ENCODE results near the gene SAPCD1.

The SAPCD1 gene

DNA sequence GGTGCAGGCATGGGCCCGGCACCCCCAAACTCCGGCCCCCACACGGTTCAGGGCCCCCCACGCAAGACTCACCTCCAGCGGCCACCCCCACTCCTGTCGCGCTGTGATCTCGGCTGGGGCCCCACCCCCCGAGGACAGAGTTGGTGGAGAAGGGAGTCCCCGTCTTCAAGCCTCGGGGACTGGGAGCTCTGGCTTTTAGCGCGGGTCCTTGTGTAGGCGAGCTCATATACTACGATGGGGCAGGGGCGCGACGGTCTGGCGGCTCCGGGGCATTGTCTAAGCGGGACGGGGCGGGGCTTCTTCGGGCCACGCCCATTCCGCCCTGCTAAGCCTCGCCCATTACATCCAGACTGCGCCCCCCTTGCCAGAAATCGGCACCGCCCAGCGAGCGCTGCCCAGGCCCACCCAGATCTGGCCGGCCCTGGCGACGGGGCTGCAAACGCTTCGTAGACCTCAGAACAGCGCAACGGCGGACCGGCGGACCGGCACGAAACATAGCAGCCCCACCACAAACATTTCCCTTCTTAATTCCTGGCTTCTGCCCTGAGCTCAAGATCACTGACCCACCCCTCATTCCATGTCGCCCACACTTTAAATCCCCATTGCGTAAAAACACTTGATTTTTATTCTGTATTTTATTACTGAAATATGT lies 32.4 kb upstream of the SAPCD1 start:
- DNase-seq: no peak

DNA sequence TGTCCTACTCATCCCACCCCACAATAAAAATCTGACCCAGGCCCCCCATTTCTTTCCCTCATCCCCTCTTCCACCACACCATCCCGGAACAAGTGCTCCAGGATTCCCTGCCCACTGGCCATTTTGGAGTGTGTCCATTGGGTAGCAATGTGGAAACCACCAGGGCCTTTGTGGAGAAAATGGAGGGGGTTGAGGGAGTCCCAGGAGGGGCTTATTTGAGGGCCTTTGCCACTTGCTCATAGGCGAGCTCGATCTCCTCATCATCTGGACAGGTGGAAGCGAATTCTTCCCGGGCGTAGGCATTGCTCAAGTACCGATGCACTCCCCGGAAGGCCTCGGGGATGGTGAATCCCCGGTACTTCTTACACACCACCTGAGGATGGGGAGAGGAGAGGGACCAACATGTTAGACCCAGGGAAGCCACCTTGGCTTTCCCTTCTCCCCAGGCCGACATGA lies 31.8 kb upstream of the SAPCD1 start:
- no peak for DNase-seq

DNA sequence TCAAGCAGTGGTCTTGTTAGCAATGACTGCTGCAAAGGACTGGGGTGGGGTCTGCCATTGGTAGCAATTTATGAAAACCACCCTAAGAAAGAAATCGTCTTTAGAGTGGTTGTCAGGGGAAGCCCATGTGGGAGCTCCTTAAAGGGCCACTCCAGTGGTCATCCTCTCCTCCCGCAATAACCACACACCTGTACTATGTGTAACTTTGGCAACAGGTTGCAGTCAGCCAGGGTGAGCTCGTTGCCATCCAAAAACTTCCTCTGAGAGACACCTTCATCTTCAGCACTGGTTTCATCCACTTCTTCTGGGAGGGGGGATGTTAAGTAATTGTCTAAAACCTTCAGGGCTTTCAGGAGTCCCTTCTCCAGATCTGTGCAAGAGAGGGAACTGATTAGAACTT lies 30.4 kb upstream of the SAPCD1 start:
- DNase-seq: no peak

DNA sequence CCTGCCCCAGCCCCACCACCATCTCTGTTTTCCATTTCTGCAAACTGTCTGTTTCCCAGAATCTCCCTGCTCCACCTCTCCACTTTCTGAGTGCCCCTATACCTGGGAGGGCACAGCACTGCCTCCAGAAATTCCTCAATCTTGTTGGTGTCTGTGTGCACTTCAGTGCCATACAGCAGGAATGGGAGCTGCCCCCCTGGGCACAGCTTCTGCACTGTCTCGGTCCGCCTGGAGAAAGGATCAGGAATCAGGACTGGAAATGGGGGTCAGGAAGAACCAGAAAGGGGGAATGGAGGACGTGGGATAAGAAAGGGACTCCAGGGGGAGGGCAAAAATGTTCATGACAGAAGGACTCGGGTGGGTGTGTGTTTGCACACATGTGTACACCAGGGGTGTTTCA lies 28.7 kb upstream of the SAPCD1 start:
- DNase-seq: no peak

DNA sequence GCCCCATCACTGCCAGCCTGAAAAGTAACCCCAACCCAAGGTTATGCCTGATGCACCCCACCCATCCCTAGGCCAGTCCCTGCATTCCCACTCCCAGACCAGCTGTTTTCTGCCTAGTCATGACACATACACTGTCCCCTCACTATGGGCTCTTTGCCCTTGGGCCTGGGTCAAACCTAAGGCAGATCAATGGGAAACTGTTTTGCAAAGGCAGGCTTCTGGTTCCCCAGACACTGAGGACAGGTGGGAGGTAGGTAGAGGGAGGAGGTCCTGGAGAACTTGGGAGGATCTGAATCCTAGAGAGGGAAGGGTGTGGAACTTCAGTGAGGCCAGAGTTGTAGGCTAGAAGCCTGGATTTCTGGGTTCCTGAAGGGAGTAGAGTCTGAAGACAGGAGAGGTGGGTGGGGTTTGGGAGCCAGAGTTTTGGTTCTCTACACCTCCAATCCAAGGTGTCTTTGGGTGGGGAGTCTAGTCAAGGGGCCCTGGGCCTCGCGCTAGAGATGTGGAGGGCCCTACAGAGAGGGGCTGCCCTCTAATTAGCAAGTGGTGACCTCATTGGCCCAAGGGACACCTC lies 28.1 kb upstream of the SAPCD1 start:
- DNase-seq: no peak

DNA sequence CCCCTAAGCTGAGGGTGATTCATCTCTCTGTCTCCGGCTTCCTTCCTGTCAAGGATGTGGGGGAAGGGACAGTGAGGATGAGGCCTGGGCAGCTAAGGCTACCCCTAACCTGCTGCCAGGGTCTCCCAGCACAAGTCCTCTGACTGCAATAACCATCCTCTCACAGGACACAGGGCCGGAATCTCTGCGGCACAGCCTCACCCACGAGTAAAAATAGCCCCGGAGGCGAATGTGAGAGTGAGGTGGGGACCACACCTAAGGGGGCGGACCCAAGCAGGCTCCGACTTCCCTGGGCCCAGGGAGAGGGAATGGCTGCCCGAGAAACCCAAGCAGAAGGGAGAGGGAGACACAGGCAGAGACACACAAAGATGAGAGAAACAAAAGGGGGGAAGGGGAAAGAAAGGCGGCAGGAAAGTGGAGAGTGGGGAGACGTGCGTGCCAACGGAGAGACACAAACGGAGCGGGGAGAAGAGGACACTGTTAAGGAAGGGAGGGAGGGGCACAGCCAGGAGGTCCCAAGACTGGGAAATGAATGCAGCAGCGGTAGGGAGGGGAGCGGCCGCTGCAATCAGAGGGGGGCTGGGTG lies 27.5 kb upstream of the SAPCD1 start:
- DNase-seq: no peak

DNA sequence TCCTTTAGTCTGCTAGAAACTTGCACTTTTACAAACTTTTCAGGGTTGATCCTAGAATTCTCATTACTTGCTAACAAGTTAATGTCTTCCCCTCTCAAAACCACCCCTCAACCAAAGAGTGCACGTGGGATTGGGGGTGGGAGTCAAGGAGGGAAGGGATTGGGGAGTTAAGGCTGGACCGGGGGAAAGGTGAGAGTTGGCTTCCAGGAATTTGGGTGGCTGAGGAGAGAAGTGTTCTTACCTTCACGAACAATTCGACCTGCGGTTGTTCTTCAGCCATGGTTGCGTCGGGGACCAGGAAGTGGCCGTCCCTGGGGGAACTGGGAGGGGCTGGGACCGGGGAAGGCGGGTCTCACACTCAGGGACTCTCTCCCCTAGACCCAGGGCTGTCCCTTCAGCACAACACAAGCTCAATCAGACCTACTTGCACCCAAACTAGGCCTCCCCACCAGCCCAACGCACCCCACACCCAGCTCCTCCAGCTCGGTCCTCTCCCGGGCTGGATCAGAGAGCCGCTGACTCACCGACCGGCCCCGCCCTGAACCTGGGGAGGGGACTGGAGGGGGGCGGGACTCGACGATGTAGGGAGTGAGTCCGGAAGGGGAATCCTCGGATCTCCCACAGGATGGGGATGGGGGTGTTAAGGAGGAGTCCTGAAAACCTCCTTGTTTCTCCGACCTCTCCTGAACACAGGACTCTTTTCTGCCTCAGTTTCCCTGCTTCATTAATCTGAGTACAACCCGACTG lies 26.3 kb upstream of the SAPCD1 start, which contains the start of gene CLIC1:
TSS of gene CLIC1 (minus strand) at position 510 of the 747 bp plus-strand sequence. CDS start at position 280, 230 bp downstream.
- DNase-seq: peak; percentile 84 to 87

DNA sequence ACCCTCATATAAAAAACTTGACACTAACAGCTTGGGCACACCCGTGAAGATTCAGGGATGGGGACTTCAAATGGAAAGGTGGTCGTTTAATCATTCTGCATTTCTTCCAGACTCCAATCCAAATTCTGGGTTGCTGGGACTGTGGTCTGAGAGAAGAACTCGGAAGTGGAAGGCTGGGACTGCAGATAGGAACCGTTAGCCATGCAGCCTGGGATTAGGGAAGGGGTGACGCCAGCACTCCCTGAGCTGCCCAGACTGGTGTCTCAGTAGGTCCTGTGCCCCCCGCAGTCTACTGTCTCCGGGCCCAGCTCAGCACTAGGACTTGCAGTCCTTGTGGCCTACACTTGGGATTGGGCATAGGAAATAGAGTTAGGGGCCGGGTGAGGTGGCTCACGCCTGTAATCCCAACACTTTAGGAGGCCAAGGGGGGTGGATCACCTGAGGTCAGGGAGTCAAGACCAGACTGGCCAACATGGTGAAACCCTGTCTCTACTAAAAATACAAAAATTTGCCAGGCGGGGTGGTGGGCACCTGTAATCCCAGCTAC lies 25.6 kb upstream of the SAPCD1 start:
- no peak for DNase-seq

DNA sequence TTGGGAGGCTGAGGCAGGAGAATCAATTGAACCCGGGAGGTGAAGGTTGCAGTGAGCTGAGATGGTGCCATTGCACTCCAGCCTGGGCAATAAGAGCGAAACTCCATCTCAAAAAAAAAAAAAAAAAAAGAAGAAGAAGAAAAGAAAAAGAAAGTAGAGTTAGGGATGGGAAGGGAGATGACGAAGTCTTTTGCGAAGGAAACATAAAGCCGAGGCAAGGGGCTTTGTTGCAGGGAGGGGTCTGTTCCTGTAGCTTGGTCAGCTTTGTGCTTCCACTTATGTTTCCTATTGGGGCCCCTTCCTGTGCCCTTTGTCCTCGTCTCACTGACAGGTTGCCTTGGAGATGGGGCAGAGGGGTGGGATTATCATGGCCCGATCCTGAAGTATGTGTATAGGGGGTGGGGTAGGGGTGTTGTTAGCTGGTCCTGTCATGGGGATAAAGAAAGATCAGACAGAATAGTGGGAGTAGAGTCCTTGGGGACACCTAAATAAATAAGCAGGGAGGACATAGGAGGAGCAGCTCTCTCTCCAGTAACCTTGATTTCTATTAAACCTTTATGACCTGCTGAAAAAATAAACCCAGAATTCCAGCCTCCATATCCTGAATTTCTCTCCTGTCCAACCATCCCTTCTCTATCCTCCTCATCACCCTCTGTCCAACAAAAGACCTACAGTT lies 25.0 kb upstream of the SAPCD1 start:
- no peak for DNase-seq

DNA sequence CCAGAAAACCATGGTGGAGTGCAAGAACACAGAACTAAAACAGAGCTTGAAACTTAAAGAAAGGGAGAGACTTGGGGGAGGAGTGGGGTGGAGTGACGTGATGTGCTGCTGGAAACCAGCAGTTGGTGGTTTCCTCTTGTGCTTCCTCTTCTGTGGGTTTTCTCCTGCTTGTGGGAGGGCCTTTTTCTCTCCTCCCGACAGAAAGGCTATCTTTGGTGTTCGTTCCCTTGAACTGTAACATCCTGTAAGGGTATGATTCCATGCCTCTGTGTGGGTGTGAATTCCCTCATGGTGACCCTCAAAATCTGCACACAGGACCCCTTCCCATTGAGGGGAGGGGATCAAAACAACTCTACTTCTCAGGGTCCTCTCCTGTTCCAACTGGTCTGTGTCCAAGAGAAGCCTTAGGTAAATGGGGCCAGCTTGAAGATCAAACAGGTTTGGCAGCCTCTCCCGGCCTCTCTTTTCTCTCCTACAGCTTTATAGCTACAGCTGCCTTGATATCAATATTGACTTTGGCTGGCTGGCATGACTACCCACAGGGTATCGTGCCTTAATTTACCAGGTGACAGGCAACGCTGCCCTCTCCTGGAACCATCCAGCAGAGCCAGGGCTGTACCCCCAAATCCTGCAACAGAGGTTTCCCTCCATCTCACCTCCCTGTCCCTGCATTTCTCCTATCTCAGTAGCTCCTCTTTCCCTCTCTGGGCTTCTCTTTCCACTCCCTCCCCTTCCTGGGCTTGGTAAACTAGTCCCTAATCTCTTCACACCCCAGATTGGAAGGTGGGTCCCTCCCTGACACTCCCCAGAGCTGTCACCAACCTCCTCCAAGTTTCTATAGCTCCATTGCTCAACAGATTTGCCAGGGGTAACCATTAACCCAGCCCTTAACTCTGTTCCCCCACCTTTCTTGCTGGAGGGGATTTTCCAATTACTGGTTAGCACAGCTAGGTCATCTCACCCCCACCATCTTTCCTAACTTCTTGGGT lies 24.2 kb upstream of the SAPCD1 start:
- DNase-seq: peak; percentile 68 to 82

DNA sequence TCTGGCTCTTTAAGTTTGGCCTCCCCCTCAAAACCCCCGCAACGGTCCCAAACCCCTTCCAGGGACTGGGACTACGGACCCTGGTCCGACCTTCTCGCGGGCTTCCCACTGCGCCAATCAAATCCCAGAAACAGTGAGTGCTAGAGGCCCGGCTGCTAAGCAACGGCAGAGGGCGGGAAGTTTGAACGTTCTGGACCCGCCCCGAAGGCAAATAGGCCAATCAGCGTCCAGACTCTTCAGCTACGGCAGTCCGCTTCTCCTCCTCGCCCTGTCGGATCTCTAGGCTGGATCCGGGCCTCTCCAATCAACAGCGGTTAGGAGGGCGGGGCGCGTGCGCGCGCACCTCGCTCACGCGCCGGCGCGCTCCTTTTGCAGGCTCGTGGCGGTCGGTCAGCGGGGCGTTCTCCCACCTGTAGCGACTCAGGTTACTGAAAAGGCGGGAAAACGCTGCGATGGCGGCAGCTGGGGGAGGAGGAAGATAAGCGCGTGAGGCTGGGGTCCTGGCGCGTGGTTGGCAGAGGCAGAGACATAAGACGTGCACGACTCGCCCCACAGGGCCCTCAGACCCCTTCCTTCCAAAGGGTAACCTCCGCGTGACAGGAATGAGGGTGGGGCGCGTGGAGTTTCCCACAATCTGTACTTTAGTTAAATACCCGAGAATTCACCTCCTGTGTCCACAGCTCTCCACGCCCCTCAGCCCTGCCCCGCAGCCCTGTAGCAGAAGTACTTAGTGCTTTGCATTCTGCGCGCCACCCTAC lies 22.6 kb upstream of the SAPCD1 start, which contains the start of gene MSH5:
TSS of gene MSH5 (plus strand) at position 367 of the 758 bp plus-strand sequence. CDS start 462 bp downstream, outside the sequence.
- peak; percentile 98 to 99 for DNase-seq

DNA sequence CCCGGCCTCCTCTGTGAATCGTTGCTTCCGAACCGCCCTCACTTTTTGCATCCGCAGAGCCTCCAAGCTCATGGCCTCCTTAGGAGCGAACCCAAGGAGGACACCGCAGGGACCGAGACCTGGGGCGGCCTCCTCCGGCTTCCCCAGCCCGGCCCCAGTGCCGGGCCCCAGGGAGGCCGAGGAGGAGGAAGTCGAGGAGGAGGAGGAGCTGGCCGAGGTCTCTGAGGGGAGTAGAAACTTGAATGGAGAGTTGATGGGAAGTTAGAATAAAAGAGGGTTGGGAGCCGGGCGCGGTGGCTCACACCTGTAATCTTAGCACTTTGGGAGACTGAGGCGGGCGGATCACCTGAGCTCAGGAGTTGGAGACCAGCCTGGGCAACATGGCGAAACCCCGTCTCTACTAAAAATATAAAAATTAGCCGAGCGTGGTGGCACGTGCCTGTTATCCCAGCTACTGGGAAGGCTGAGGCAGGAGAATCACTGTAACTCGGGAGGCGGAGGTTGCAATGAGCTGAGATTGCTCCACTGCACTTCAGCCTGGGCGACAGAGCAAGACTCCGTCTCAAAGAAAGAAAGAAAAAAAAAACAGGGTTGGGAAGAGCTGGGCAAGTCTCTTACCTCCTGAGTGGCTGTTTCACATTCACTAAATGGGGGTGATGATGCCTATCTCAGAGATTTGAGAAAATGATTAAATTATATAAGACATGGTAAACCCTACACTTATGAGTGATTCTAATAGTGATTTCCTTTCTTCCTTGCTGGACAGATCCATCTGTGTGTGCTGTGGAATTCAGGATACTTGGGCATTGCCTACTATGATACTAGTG lies 21.8 kb upstream of the SAPCD1 start:
- DNase-seq: no peak

DNA sequence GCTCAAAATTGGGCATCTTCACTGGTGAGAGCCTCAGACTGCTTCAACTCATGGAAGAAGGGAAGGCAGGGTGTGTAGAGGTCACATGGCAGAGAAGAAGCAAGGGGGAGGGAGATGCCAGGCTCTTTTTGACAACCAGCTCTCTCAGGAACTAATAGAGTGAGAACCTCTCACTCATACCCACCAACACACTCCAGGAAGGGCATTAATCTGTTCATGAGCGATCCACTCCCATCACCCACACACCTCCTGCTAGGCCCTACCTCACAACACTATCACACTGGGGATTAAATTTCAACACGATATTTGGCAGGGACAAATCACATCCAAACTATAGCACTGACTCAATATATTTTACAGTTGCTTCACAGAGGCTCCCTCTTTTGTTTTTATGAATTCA lies 20.6 kb upstream of the SAPCD1 start:
- no peak for DNase-seq

DNA sequence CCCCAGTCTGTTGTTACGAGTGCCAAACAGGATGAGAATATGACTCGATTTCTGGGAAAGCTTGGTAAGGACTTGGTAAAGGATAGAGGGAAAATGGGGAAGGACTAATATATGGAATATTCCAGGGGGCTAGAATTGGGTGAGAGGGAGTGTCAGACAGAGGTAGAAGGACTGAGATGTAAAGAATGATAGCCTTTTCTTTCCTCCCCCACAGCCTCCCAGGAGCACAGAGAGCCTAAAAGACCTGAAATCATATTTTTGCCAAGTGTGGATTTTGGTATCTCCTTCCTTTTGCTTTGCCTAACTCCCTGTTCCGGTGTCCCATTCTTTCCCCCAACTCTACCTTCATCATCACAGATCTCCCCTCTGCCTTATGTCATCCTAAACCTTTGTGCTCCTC lies 19.6 kb upstream of the SAPCD1 start:
- DNase-seq: no peak

DNA sequence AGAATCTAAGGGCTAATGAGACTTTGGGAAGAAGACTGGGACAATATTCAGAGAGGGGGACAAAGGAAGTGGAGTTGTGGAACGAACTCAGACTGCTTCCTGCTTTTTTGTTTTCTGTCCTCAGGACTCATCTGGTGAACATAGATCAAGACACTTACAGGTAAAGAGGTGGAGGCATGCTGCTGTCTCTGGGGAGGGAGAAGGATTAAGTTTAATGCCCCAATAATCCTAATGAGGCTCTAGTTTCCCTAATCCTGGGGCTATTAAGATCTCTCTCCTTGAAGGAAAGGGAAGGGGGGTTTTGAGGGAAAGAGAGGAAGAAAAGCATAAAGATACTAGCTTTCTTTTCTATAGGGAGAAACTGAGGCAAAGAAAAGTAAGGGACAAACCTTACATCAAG lies 18.0 kb upstream of the SAPCD1 start:
- no peak for DNase-seq

DNA sequence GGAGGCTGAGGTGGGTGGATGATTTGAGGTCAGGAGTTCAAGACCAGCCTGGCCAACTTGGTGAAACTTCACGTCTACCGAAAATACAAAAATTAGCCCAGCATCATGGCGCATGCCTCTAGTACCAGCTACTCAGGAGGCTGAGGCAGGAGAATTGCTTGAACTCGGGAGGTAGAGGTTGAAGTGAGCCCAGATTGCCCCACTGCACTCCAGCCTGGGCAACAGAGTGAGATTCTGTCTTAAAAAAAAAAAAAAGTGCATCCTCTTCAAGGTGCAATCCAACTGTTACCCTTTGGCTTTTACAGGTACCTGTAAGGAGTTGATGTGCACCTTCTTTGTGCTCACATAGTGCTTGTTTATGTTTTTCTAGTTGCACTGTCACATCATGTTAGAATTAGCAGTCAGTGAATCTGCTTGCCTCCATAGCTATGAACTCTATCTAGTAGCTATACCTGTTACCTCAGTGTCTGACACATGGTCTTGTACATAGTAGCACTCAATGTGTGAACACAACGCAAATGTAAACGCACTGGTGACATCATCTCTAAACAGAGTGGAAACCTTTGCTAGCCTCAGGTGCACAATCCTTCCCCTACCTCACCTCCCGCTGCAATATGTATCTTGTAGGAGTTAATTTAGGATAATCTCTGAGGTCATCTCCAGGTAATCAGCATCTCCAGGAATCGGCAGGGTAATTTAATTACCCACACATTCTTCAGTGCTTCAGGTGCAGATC lies 13.0 kb upstream of the SAPCD1 start:
- no peak for DNase-seq

DNA sequence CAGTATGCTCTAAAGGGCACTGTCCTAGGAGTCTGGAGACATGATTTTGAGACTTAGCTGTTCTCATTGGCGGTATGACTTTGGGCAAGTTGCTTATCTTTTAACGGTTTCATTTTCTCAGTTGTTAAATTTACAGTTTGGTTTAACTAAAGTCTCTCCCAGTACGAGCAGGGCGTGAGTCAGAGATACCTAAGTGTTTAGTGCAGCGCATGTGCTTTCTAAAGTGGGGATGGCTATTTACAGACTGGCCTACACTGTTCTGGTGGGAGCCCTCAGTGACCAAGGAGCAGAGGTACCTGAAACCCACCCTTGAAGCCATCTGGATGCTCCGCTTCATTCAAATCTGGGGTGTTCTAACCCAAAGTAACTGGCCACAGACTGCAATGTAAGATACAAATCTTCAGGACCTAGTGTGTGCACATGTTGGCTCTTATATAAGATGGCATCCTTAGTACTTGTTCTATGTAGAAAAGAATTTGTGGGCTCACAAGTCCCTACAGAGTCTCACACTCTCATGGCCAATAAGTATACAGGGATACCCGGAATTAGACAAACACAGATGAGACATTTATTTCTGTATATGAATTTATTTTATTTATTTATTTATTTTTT lies 11.9 kb upstream of the SAPCD1 start:
- no peak for DNase-seq

DNA sequence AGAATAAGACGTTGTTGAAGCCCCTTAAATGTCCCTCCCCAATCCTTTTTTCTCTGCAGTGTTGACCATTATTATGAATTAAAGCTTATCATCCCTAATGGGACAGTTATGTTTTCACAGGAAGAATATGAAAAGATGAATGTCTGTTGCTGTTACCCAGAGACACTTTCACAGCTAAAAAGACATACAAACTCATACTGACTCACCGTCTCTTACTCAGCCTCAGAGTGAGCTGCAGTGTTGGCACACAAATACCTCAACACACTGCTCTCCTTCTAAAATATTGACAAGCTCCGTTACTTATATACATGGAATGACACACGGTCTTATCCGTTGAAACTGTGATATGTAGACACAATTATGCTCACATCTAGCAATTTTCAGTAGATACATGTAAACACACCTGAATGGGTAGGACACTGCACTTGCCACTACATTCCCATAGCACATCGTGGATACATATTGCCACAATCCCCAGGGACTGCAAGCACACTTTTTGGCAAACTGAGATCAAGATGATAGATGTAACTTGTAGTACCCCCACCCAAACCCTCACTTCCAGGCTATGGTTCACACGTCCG lies 9.6 kb upstream of the SAPCD1 start:
- DNase-seq: no peak

All from SHP77 (cell line).